Measurements from ENCODE around the gene NSF.
"Not testable (repeated sequence)": the region's sequence is repeated elsewhere in the genome, so short reads cannot be mapped to it uniquely, and the experiment has no call there.

GRCh38 chr17:46757588-46757987 is 167.1 kb downstream of the NSF start:
- not testable (repeated sequence) for TF ChIP-seq CTCF (conservative IDR thresholded peaks at IDR 0.05; ENCODE audit: low read depth, low read length); EZH2 (IDR thresholded peaks at IDR 0.05; ENCODE audit: borderline replicate concordance, low read depth, low read length, poor library complexity, severe bottlenecking)

Data from A673 (cell line).